ENCODE measurements around the gene THOC3. TPM values are rescaled to one million over a fixed set of nuclear protein-coding genes. Genes with fewer than 3 reads are reported as not detected.
"Not testable (repeated sequence)": the region's sequence is repeated elsewhere in the genome, so short reads cannot be mapped to it uniquely, and the experiment has no call there.

The THOC3 gene
- total and polyA plus RNA-seq, 2 experiments from 2014 or later = 66.7 to 146 TPM

GRCh38 chr5:175915066-175916037 is 52.8 kb downstream of the THOC3 start:
- not testable (repeated sequence) for H3K4me1 ChIP-seq (ENCODE audit: insufficient read depth); H3K4me2 ChIP-seq; H3K79me2 ChIP-seq (replicated peaks; ENCODE audit: insufficient read depth); H3F3A ChIP-seq (replicated peaks; ENCODE audit: low read depth); DNase-seq (ENCODE audit: low spot score); H3K36me3 ChIP-seq (ENCODE audit: insufficient read depth); H3K4me3 ChIP-seq; H4K20me1 ChIP-seq (replicated peaks; ENCODE audit: insufficient read depth); H3K9me2 ChIP-seq (ENCODE audit: insufficient read depth); H3K9me3 Mint-ChIP-seq; H3K27ac ChIP-seq (ENCODE audit: low read depth); ATAC-seq; H3K27me3 Mint-ChIP-seq (ENCODE audit: insufficient read depth, low read depth, poor library complexity); H3K27ac Mint-ChIP-seq; H3K4me3 Mint-ChIP-seq; H3K4me1 Mint-ChIP-seq; H3K27me3 ChIP-seq (ENCODE audit: insufficient read depth); H2AFZ ChIP-seq; H3K36me3 Mint-ChIP-seq (ENCODE audit: low read depth)

GRCh38 chr5:175913835-175914672 is 54.1 kb downstream of the THOC3 start:
- H3K4me3 ChIP-seq; DNase-seq (ENCODE audit: low spot score); H4K20me1 ChIP-seq (replicated peaks; ENCODE audit: insufficient read depth); H3K27me3 Mint-ChIP-seq (ENCODE audit: insufficient read depth, low read depth, poor library complexity); H3K36me3 ChIP-seq (ENCODE audit: insufficient read depth); H3K4me1 Mint-ChIP-seq; H3K4me3 Mint-ChIP-seq; H3K27ac ChIP-seq (ENCODE audit: low read depth); H3K9me2 ChIP-seq (ENCODE audit: insufficient read depth); H3K9me3 Mint-ChIP-seq; H3K27ac Mint-ChIP-seq; H3K4me1 ChIP-seq (ENCODE audit: insufficient read depth); H3F3A ChIP-seq (replicated peaks; ENCODE audit: low read depth); H2AFZ ChIP-seq; H3K27me3 ChIP-seq (ENCODE audit: insufficient read depth); H3K79me2 ChIP-seq (replicated peaks; ENCODE audit: insufficient read depth); H3K36me3 Mint-ChIP-seq (ENCODE audit: low read depth); H3K4me2 ChIP-seq: not testable (repeated sequence)
- ATAC-seq = peak; percentile 26

- H3K27ac Mint-ChIP-seq = peak overlapping the region; percentile 22; the same call in 1 of the 2 replicates
- peak; percentile 65 for ATAC-seq
These were observed 58.0 kb downstream of the THOC3 start for GRCh38 chr5:175910072-175910471.

More at GRCh38 chr5:175910072-175910471, 58.0 kb downstream of the THOC3 start:
- not testable (repeated sequence) for H3K9me3 Mint-ChIP-seq; H3K27me3 ChIP-seq (ENCODE audit: insufficient read depth); H3K4me2 ChIP-seq; H3K4me3 ChIP-seq; H2AFZ ChIP-seq; H3K79me2 ChIP-seq (replicated peaks; ENCODE audit: insufficient read depth); H3K4me1 ChIP-seq (ENCODE audit: insufficient read depth); H3F3A ChIP-seq (replicated peaks; ENCODE audit: low read depth); H3K27ac ChIP-seq (ENCODE audit: low read depth); H3K36me3 ChIP-seq (ENCODE audit: insufficient read depth); H3K36me3 Mint-ChIP-seq (ENCODE audit: low read depth); H4K20me1 ChIP-seq (replicated peaks; ENCODE audit: insufficient read depth); H3K9me2 ChIP-seq (ENCODE audit: insufficient read depth); H3K4me3 Mint-ChIP-seq
- Mint-ChIP-seq H3K27me3 (ENCODE audit: insufficient read depth, low read depth, poor library complexity) (peaks cover 11% of the 10 kb centered on the region), H3K4me1 (peaks cover 19% of the 10 kb centered on the region)
- DNase-seq (ENCODE audit: low spot score) = peak; percentile 51

Other genes with a start within 250 kb of the THOC3 start
- 0.45 and 0.66 TPM in 2 replicates for gene CPLX2, start 96.7 kb downstream of the THOC3 start, total RNA-seq (2014; rRNA removed; shearing (Covaris generic))
- 2.1 and 2.3 TPM in 2 replicates for gene CPLX2, start 96.7 kb downstream of the THOC3 start, polyA plus RNA-seq (2016; fragmentation: Nextera tagmentation; extraction: Ambion mirVana)